ENCODE results near the gene KCNT1.

Gene KCNT1

GRCh38 chr9:135825435-135826187, 123.6 kb downstream of the KCNT1 start:
- no peak for DNase-seq

- DNase-seq, result no peak
Observed at GRCh38 chr9:135826188-135826545, 124.2 kb downstream of the KCNT1 start.

GRCh38 chr9:135827301-135827700, 125.3 kb downstream of the KCNT1 start:
- no peak for DNase-seq

GRCh38 chr9:135827866-135828580, 126.0 kb downstream of the KCNT1 start:
- DNase-seq, result no peak

GRCh38 chr9:135828656-135829055, 126.7 kb downstream of the KCNT1 start:
- DNase-seq, result no peak

- no peak for DNase-seq
Observed at GRCh38 chr9:135830496-135830895, 128.5 kb downstream of the KCNT1 start.

GRCh38 chr9:135833864-135834263, 131.9 kb downstream of the KCNT1 start:
- DNase-seq, result no peak

- DNase-seq, result no peak
Observed at GRCh38 chr9:135835131-135835530, 133.1 kb downstream of the KCNT1 start.

GRCh38 chr9:135839516-135839915, 137.5 kb downstream of the KCNT1 start:
- DNase-seq, result no peak

GRCh38 chr9:135840107-135840506, 138.1 kb downstream of the KCNT1 start:
- no peak for DNase-seq

GRCh38 chr9:135840539-135840938, 138.6 kb downstream of the KCNT1 start:
- DNase-seq, result no peak
